Fibroblast of the conjunctiva (primary cell): ENCODE results near the gene CACNA1I.
"Not testable (repeated sequence)": the region's sequence is repeated elsewhere in the genome, so short reads cannot be mapped to it uniquely, and the experiment has no call there.

Experiments
- DNase-seq: peaks from one replicate; pipeline ENCODE4 v3.0.0-alpha.2; 2010; ENCODE audit warnings: low read depth

CACNA1I gene

GRCh38 chr22:39719559-39720450, 149.3 kb downstream of the CACNA1I start:
- DNase-seq = no peak

- DNase-seq = no peak
Measured at GRCh38 chr22:39721206-39722031, 150.9 kb downstream of the CACNA1I start.

- DNase-seq = no peak
Measured at GRCh38 chr22:39722032-39722325, 151.4 kb downstream of the CACNA1I start.

- no peak for DNase-seq
Measured at GRCh38 chr22:39722501-39722900, 151.9 kb downstream of the CACNA1I start.

GRCh38 chr22:39723463-39723862, 152.9 kb downstream of the CACNA1I start:
- no peak for DNase-seq

- DNase-seq = no peak
Measured at GRCh38 chr22:39723899-39724351, 153.4 kb downstream of the CACNA1I start.

GRCh38 chr22:39724390-39724789, 153.8 kb downstream of the CACNA1I start:
- no peak for DNase-seq

- DNase-seq = no peak
Measured at GRCh38 chr22:39724857-39725256, 154.3 kb downstream of the CACNA1I start.

- no peak for DNase-seq
Measured at GRCh38 chr22:39725351-39726035, 154.9 kb downstream of the CACNA1I start.

GRCh38 chr22:39727541-39727940, 157.0 kb downstream of the CACNA1I start:
- no peak for DNase-seq

- DNase-seq = no peak
Measured at GRCh38 chr22:39728236-39728860, 157.8 kb downstream of the CACNA1I start.

GRCh38 chr22:39729141-39729934, 158.8 kb downstream of the CACNA1I start:
- no peak for DNase-seq

- no peak for DNase-seq
Measured at GRCh38 chr22:39731481-39731880, 160.9 kb downstream of the CACNA1I start.

- no peak for DNase-seq
Measured at GRCh38 chr22:39731881-39732555, 161.5 kb downstream of the CACNA1I start.

- no peak for DNase-seq
Measured at GRCh38 chr22:39732625-39733024, 162.1 kb downstream of the CACNA1I start.

- DNase-seq = no peak
Measured at GRCh38 chr22:39733191-39733590, 162.6 kb downstream of the CACNA1I start.

- DNase-seq = not testable (repeated sequence)
Measured at GRCh38 chr22:39734046-39734445, 163.5 kb downstream of the CACNA1I start.

GRCh38 chr22:39734866-39735265, 164.3 kb downstream of the CACNA1I start:
- DNase-seq = no peak

- no peak for DNase-seq
Measured at GRCh38 chr22:39735776-39736175, 165.2 kb downstream of the CACNA1I start.

- no peak for DNase-seq
Measured at GRCh38 chr22:39738746-39739145, 168.2 kb downstream of the CACNA1I start.
